Naive thymus-derived CD4-positive, alpha-beta T cell (primary cell): ENCODE data around the gene CACNA1A. TPM values are rescaled to one million over a fixed set of nuclear protein-coding genes. Genes with fewer than 3 reads are reported as not detected.

Source experiments
- ATAC-seq: fragments of 150-1000 bp; cut with Tn5 transposase; 2 replicates; pipeline ENCODE4 v1.10.0; 2021; ENCODE audit warnings: mild to moderate bottlenecking, moderate library complexity
- CTCF ChIA-PET: fragments of 350-600 bp; sonication (Branson Sonifier 250); formaldehyde crosslinking; loops from one replicate; lab custom pipeline; 2021; ENCODE audit warnings: antibody characterized with exemption; lab: Charles Lee
- POLR2A ChIA-PET: fragments of 350-600 bp; sonication (Branson Sonifier 250); formaldehyde crosslinking; loops from one replicate; lab custom pipeline; 2021; ENCODE audit warnings: antibody characterized with exemption, inconsistent platforms; lab: Charles Lee
- DNase-seq, 9 donors: peaks; one replicate each; pipeline versions ENCODE4 v3.0.0 to v3.0.0-alpha.2; 2020 to 2022; ENCODE audit warnings: mixed read lengths in 1 of 9
- H3K27ac ChIP-seq: one replicate; pipeline ENCODE4 v1.7.0; 2013; ENCODE audit warnings: mild to moderate bottlenecking, low read depth, low read length, moderate library complexity
- H3K27me3 ChIP-seq, 2 donors: one replicate each; pipeline ENCODE4 v1.7.0; 2013; ENCODE audit warnings: low read length in 2 of 2, mild to moderate bottlenecking in 2 of 2, moderate library complexity in 2 of 2; ENCODE audit not compliant: control insufficient read depth in 2 of 2, insufficient read depth in 2 of 2
- H3K36me3 ChIP-seq, 3 experiments: 1 replicate in 2 of 3; 2 replicates in 1 of 3; pipeline ENCODE4 v1.7.0; 2013; ENCODE audit warnings: low read length in 3 of 3, mild to moderate bottlenecking in 3 of 3, moderate library complexity in 1 of 3; ENCODE audit not compliant: insufficient read depth in 3 of 3, control insufficient read depth in 2 of 3
- H3K4me1 ChIP-seq, 2 donors: one replicate each; pipeline ENCODE4 v1.7.0; 2013; ENCODE audit warnings: low read length in 2 of 2, mild to moderate bottlenecking in 2 of 2, moderate library complexity in 1 of 2; ENCODE audit not compliant: control insufficient read depth in 2 of 2, insufficient read depth in 2 of 2
- H3K4me3 ChIP-seq: 2 replicates; pipeline ENCODE4 v1.7.0; 2013; ENCODE audit warnings: mild to moderate bottlenecking, low read length
- H3K9me3 ChIP-seq, 3 experiments: 1 replicate in 2 of 3; 2 replicates in 1 of 3; pipeline ENCODE4 v1.7.0; 2013; ENCODE audit warnings: low read length in 3 of 3; ENCODE audit not compliant: control insufficient read depth in 2 of 3
- H3K27ac Mint-ChIP-seq, 9 donors: one replicate each; pipeline ENCODE4 v1.8.0; 2020 to 2022; ENCODE audit warnings: mixed read lengths in 9 of 9, mild to moderate bottlenecking in 8 of 9, moderate library complexity in 5 of 9, inconsistent platforms in 2 of 9
- H3K27me3 Mint-ChIP-seq, 5 donors: one replicate each; pipeline ENCODE4 v1.8.0; 2021 to 2022; ENCODE audit warnings: mixed read lengths in 5 of 5, mild to moderate bottlenecking in 1 of 5
- H3K36me3 Mint-ChIP-seq, 5 donors: one replicate each; pipeline ENCODE4 v1.8.0; 2020 to 2022; ENCODE audit warnings: mixed read lengths in 5 of 5, mild to moderate bottlenecking in 3 of 5, inconsistent platforms in 1 of 5
- H3K4me1 Mint-ChIP-seq, 7 donors: one replicate each; pipeline ENCODE4 v1.8.0; 2020 to 2022; ENCODE audit warnings: mixed read lengths in 7 of 7, mild to moderate bottlenecking in 3 of 7, inconsistent platforms in 1 of 7
- H3K4me3 Mint-ChIP-seq, 10 donors: one replicate each; pipeline ENCODE4 v1.8.0; 2020 to 2022; ENCODE audit warnings: mild to moderate bottlenecking in 10 of 10, mixed read lengths in 10 of 10, moderate library complexity in 6 of 10, inconsistent platforms in 2 of 10
- H3K9me3 Mint-ChIP-seq, 11 donors: one replicate each; pipeline ENCODE4 v1.8.0; 2020 to 2022; ENCODE audit warnings: mixed read lengths in 11 of 11, mild to moderate bottlenecking in 4 of 11, inconsistent platforms in 1 of 11, moderate library complexity in 1 of 11
- intact Hi-C, 2 donors: fragments of 100-400 bp; cut with micrococcal nuclease; formaldehyde crosslinking; loops; one replicate each; pipeline ENCODE4 v1.15.1; 2023
- polyA plus RNA-seq, 2 donors: library from polyadenylated mRNA; unstranded; fragments of 300-500 nt; fragmentation: Illumina TruSeq; gene quantifications; one replicate each; pipeline ENCODE4 v1.2.3, GENCODE V29; 2021
- total RNA-seq, 6 experiments: library from RNA in 5 of 6; stranded (reverse) in 5 of 6; gene quantifications; 1 replicate in 5 of 6; 2 replicates in 1 of 6; pipeline ENCODE4 v1.2.3 and lab custom pipeline; 2021 to 2026

CACNA1A gene
- total and polyA plus RNA-seq, 7 experiments from 2014 or later, result 0.05 to 1.1 (median 0.41) TPM

DNA sequence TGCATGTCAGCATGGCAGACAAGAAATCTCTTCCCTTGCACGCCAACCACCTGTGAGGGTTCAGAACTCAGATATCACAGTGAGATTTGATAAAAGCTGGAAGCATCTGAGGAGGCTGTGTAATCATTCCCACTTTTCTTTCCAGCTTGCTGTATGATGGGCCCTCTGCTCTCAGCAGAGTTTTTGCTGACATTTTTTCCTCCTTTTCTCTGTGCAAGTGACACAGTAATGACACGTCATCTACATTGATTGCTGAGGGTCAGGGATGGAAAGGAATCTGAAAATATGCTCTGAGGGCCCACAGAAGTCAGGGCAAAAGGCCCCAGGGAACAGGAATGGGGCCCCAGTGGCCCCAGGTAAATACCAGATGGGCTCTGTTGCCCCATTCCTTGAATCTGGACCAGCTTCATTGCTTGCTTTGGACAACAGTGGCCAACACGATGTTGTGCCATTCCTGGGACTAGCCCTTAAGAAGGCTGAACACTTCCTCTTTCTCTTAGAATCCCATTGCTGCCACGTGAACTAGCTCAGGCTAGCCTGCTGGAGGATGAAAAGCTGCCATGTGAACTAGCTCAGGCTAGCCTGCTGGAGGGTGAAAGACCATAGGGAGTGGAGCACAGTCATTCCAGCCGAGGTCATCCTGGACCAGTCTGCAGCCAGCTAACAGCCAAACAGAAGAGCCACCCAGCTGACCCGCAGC, 68.2 kb downstream of the CACNA1A start:
- Histone ChIP-seq H3K36me3 (no peaks in the 10 kb centered on the region), H3K9me3 (peaks cover 0 to 3% (median 0%) of the 10 kb centered on the region in 3 experiments), H3K4me3 (no peak overlapping the region), H3K4me1 (no peaks in the 10 kb centered on the region), H3K27ac (no peak overlapping the region), H3K27me3 (no peaks in the 10 kb centered on the region)
- peaks cover 0 to 5% (median 0%) of the 10 kb centered on the region in 5 donors for H3K36me3 Mint-ChIP-seq
- no peak overlapping the region for H3K4me3 Mint-ChIP-seq
- H3K27me3 Mint-ChIP-seq, result peaks cover 0 to 33% (median 25%) of the 10 kb centered on the region in 5 donors
- POLR2A ChIA-PET, result no interaction called here
- H3K9me3 Mint-ChIP-seq, result peaks cover 0 to 15% (median 5%) of the 10 kb centered on the region in 11 donors
- no peak overlapping the region for H3K27ac Mint-ChIP-seq
- no peaks in the 10 kb centered on the region for H3K4me1 Mint-ChIP-seq
- CTCF ChIA-PET, result interaction anchor here (0.6 kb wide), 1 partner anchor 1611 kb away, joined by 5 read pairs; the partner anchor contains the start of gene CASP14
- ATAC-seq (no peak), DNase-seq (no peak)
- intact Hi-C loops, result loop anchor here in 1 of 2 donors (10.0 kb wide), 1 partner anchor 243 kb away; no protein-coding TSS in a partner anchor

DNA sequence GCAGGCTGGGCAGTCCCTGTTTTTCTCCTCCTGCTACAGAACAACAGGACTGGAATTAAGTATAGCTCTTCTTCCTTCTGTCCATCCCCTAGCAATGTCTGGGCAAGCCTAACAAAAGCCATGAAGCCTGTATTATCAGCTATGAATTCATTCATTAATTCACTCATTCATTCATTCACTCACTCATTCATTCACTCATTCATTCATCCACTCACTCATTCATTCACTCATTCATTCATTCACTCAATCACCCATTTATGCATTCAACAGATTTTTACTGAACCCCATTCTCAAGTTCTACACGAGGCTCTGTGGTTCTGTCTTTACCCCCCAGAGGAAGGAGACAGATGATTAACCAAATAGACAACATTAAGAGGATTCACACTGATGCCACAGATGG, 69.9 kb downstream of the CACNA1A start:
- CTCF ChIA-PET, result no interaction called here
- H3K36me3 ChIP-seq, result no peaks in the 10 kb centered on the region

GRCh38 chr19:13430790-13431582, 75.3 kb downstream of the CACNA1A start:
- Mint-ChIP-seq H3K4me1 (no peaks in the 10 kb centered on the region), H3K36me3 (peaks cover 0 to 5% (median 0%) of the 10 kb centered on the region in 5 donors), H3K27ac (peak overlapping the region in 1 of 9 donors; percentile 80), H3K4me3 (no peak overlapping the region), H3K27me3 (peaks cover 0 to 31% (median 26%) of the 10 kb centered on the region in 5 donors), H3K9me3 (peaks cover 0 to 11% (median 6%) of the 10 kb centered on the region in 11 donors)
- peak; percentile 5 to 39 (median 26) for DNase-seq
- ChIA-PET CTCF (interaction anchor here (0.7 to 0.9 kb wide), 2 partner anchors 153 kb away, joined by 5 to 6 read pairs; no protein-coding TSS in a partner anchor), POLR2A (no interaction called here)
- intact Hi-C loops, result loop anchor here (1.0 to 10.0 kb wide), 2 partner anchors 154 to 236 kb away; no protein-coding TSS in a partner anchor
- H3K36me3 ChIP-seq, result no peaks in the 10 kb centered on the region
- H3K27me3 ChIP-seq, result peaks cover 0 to 4% of the 10 kb centered on the region in 2 donors
- no peak overlapping the region for H3K27ac ChIP-seq
- no peak overlapping the region for H3K4me3 ChIP-seq
- H3K4me1 ChIP-seq, result no peaks in the 10 kb centered on the region
- peaks cover 0 to 8% (median 0%) of the 10 kb centered on the region in 3 experiments for H3K9me3 ChIP-seq
- peak; percentile 57 for ATAC-seq

More for the DNA sequence above, 69.9 kb downstream of the CACNA1A start:
- no peak overlapping the region for H3K27ac ChIP-seq
- intact Hi-C loops, result loop anchor here in 1 of 2 donors (10.0 kb wide), 1 partner anchor 242 kb away; no protein-coding TSS in a partner anchor
- H3K4me1 ChIP-seq, result no peaks in the 10 kb centered on the region
- POLR2A ChIA-PET, result no interaction called here
- Mint-ChIP-seq H3K9me3 (peaks cover 0 to 11% (median 5%) of the 10 kb centered on the region in 11 donors), H3K36me3 (peaks cover 0 to 5% (median 0%) of the 10 kb centered on the region in 5 donors), H3K27me3 (peaks cover 0 to 28% (median 17%) of the 10 kb centered on the region in 5 donors), H3K27ac (no peak overlapping the region), H3K4me1 (no peaks in the 10 kb centered on the region), H3K4me3 (no peak overlapping the region)
- H3K4me3 ChIP-seq, result no peak overlapping the region
- no peak for DNase-seq
- no peaks in the 10 kb centered on the region for H3K27me3 ChIP-seq
- no peak for ATAC-seq
- peaks cover 0 to 3% (median 0%) of the 10 kb centered on the region in 3 experiments for H3K9me3 ChIP-seq

- ATAC-seq (no peak), DNase-seq (no peak)
- no peaks in the 10 kb centered on the region for H3K4me1 ChIP-seq
- peaks cover 0 to 4% of the 10 kb centered on the region in 2 donors for H3K27me3 ChIP-seq
- peaks cover 0 to 22% (median 0%) of the 10 kb centered on the region in 3 experiments for H3K9me3 ChIP-seq
- no peak overlapping the region for H3K27ac Mint-ChIP-seq
- H3K27ac ChIP-seq, result no peak overlapping the region
- CTCF ChIA-PET, result interaction anchor here (0.6 kb wide), 1 partner anchor 85 kb away, joined by 4 read pairs; no protein-coding TSS in a partner anchor
- intact Hi-C loops, result no loop called here
- H3K9me3 Mint-ChIP-seq, result peaks cover 0 to 24% (median 13%) of the 10 kb centered on the region in 11 donors
- no peaks in the 10 kb centered on the region for H3K4me1 Mint-ChIP-seq
- H3K27me3 Mint-ChIP-seq, result peaks cover 0 to 33% (median 26%) of the 10 kb centered on the region in 5 donors
- H3K4me3 Mint-ChIP-seq, result no peak overlapping the region
- H3K4me3 ChIP-seq, result no peak overlapping the region
- no peaks in the 10 kb centered on the region for H3K36me3 ChIP-seq
- H3K36me3 Mint-ChIP-seq, result peaks cover 0 to 6% (median 0%) of the 10 kb centered on the region in 5 donors
- POLR2A ChIA-PET, result no interaction called here
Measured at GRCh38 chr19:13429563-13429962, 76.7 kb downstream of the CACNA1A start.

- ATAC-seq, result no peak
Measured at GRCh38 chr19:13428352-13428751, 77.9 kb downstream of the CACNA1A start.

More at GRCh38 chr19:13428352-13428751, 77.9 kb downstream of the CACNA1A start:
- Histone ChIP-seq H3K9me3 (peaks cover 0 to 24% (median 0%) of the 10 kb centered on the region in 3 experiments), H3K4me1 (no peaks in the 10 kb centered on the region), H3K27me3 (peaks cover 0 to 4% of the 10 kb centered on the region in 2 donors), H3K36me3 (no peaks in the 10 kb centered on the region), H3K4me3 (no peak overlapping the region), H3K27ac (no peak overlapping the region)
- intact Hi-C loops, result no loop called here
- peaks cover 0 to 6% (median 0%) of the 10 kb centered on the region in 5 donors for H3K36me3 Mint-ChIP-seq
- no peaks in the 10 kb centered on the region for H3K4me1 Mint-ChIP-seq
- no peak overlapping the region for H3K27ac Mint-ChIP-seq
- POLR2A ChIA-PET, result no interaction called here
- H3K27me3 Mint-ChIP-seq, result peaks cover 0 to 29% (median 26%) of the 10 kb centered on the region in 5 donors
- DNase-seq, result peak in 4 of 9 donors; percentile 4 to 10 (median 8)
- peaks cover 0 to 31% (median 19%) of the 10 kb centered on the region in 11 donors for H3K9me3 Mint-ChIP-seq
- CTCF ChIA-PET, result interaction anchor here (0.9 kb wide), 1 partner anchor 150 kb away, joined by 3 read pairs; no protein-coding TSS in a partner anchor
- no peak overlapping the region for H3K4me3 Mint-ChIP-seq
